ENCODE data around the gene ANKDD1B.
"Not testable (repeated sequence)": the region's sequence is repeated elsewhere in the genome, so short reads cannot be mapped to it uniquely, and the experiment has no call there.

The ANKDD1B gene

DNA sequence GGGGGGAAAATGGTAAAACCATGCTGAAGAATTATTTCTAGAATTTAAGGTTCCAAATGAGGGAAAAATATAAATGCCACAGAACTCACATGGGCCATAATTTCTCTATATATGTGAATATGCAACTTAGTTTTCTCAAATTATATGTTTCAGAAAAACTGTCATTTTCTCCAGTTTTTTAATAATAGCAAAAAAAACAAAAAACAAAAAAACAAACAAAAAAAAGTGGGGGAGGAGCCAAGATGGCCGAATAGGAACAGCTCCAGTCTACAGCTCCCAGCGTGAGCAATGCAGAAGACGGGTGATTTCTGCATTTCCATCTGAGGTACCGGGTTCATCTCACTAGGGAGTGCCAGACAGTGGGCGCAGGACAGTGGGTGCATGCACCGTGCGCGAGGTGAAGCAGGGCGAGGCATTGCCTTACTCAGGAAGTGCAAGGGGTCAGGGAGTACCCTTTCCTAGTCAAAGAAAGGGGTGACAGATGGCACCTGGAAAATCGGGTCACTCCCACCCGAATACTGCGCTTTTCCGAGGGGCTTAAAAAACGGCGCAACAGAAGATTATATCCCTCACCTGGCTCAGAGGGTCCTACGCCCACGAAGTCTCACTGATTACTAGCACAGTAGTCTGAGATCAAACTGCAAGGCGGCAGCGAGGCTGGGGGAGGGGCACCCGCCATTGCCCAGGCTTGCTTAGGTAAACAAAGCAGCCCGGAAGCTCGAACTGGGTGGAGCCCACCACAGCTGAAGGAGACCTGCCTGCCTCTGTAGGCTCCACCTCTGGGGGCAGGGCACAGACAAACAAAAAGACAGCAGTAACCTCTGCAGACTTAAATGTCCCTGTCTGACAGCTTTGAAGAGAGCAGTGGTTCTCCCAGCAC is 84.5 kb downstream of the ANKDD1B start:
- H3K27ac ChIP-seq (ENCODE audit: extremely low read depth, low read depth, low read length); H3K4me1 ChIP-seq (ENCODE audit: control insufficient read depth, insufficient read depth, low read length); POLR2A ChIA-PET; CTCF ChIA-PET; H3K9me3 ChIP-seq (ENCODE audit: control insufficient read depth, insufficient read depth, low read depth, low read length); H3K4me3 ChIP-seq (ENCODE audit: low read depth, low read length): not testable (repeated sequence)
- peaks cover 11 to 23% of the 10 kb centered on the region in 2 experiments for H3K36me3 ChIP-seq (ENCODE audit: control insufficient read depth in 2 of 2, insufficient read depth in 1 of 2, low read length in 2 of 2)
- TF ChIP-seq PRDM1 (tag by site-specific recombination; IDR thresholded peaks at IDR 0.05), result 0 out of 2 replicates have a peak, but pooled peaks have one; percentile 16
- peak; percentile 24; the same call in 1 of the 2 replicates for TF ChIP-seq EGR2 (tag by site-specific recombination; IDR thresholded peaks at IDR 0.05; ENCODE audit: low read depth)
- TF ChIP-seq ZNF629 (tag by site-specific recombination; IDR thresholded peaks at IDR 0.05), result 0 out of 2 replicates have a peak, but pooled peaks have one; percentile 10
- TF ChIP-seq YY1 (tag by site-specific recombination; IDR thresholded peaks at IDR 0.05), result peak; percentile 28; the same call in 1 of the 2 replicates
- peak; percentile 46; the same call in 1 of the 2 replicates for TF ChIP-seq OSR2 (tag by site-specific recombination; IDR thresholded peaks at IDR 0.05)
- peak; percentile 66; the same call in 1 of the 2 replicates for TF ChIP-seq ZSCAN30 (tag by site-specific recombination; IDR thresholded peaks at IDR 0.05)
- 0 out of 2 replicates have a peak, but pooled peaks have one; percentile 33 for TF ChIP-seq ZBTB17 (tag by site-specific recombination; IDR thresholded peaks at IDR 0.05)
- peak; percentile 35; the same call in 1 of the 2 replicates for TF ChIP-seq FEZF1 (tag by site-specific recombination; IDR thresholded peaks at IDR 0.05)
- TF ChIP-seq ZNF341 (tag by site-specific recombination; IDR thresholded peaks at IDR 0.05; ENCODE audit: low read depth), result peak; percentile 72
- TF ChIP-seq, protein P1, sequence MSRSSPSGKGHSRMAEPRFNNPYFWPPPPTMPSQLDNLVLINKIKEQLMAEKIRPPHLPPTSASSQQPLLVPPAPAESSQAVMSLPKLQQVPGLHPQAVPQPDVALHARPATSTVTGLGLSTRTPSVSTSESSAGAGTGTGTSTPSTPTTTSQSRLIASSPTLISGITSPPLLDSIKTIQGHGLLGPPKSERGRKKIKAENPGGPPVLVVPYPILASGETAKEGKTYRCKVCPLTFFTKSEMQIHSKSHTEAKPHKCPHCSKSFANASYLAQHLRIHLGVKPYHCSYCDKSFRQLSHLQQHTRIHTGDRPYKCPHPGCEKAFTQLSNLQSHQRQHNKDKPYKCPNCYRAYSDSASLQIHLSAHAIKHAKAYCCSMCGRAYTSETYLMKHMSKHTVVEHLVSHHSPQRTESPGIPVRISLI (tag by site-specific recombination; IDR thresholded peaks at IDR 0.05), result peak; percentile 95
- peak; percentile 56 for TF ChIP-seq KLF1 (tag by site-specific recombination; IDR thresholded peaks at IDR 0.05)
- TF ChIP-seq ZBTB48 (tag by site-specific recombination; IDR thresholded peaks at IDR 0.05), result peak; percentile 56; the same call in 1 of the 2 replicates
- peak; percentile 17; the same call in 1 of the 2 replicates for TF ChIP-seq WT1 (tag by site-specific recombination; IDR thresholded peaks at IDR 0.05)
- TF ChIP-seq, protein P2, sequence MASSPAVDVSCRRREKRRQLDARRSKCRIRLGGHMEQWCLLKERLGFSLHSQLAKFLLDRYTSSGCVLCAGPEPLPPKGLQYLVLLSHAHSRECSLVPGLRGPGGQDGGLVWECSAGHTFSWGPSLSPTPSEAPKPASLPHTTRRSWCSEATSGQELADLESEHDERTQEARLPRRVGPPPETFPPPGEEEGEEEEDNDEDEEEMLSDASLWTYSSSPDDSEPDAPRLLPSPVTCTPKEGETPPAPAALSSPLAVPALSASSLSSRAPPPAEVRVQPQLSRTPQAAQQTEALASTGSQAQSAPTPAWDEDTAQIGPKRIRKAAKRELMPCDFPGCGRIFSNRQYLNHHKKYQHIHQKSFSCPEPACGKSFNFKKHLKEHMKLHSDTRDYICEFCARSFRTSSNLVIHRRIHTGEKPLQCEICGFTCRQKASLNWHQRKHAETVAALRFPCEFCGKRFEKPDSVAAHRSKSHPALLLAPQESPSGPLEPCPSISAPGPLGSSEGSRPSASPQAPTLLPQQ (tag by site-specific recombination; IDR thresholded peaks at IDR 0.05), result peak; percentile 54; the same call in 1 of the 2 replicates
- TF ChIP-seq ZNF335 (tag by site-specific recombination; conservative IDR thresholded peaks at IDR 0.05), result peak; percentile 32; the same call in 1 of the 2 replicates
- TF ChIP-seq ZNF561 (tag by site-specific recombination; IDR thresholded peaks at IDR 0.05; ENCODE audit: borderline replicate concordance), result 0 out of 2 replicates have a peak, but pooled peaks have one; percentile 52
- 0 out of 2 replicates have a peak, but pooled peaks have one; percentile 26 for TF ChIP-seq ZNF2 (tag by site-specific recombination; IDR thresholded peaks at IDR 0.05)
- peak; percentile 22; the same call in 1 of the 2 replicates for TF ChIP-seq SP2 (tag by site-specific recombination; IDR thresholded peaks at IDR 0.05)
- peak; percentile 78 for TF ChIP-seq ZFP69B (tag by site-specific recombination; IDR thresholded peaks at IDR 0.05)

DNA sequence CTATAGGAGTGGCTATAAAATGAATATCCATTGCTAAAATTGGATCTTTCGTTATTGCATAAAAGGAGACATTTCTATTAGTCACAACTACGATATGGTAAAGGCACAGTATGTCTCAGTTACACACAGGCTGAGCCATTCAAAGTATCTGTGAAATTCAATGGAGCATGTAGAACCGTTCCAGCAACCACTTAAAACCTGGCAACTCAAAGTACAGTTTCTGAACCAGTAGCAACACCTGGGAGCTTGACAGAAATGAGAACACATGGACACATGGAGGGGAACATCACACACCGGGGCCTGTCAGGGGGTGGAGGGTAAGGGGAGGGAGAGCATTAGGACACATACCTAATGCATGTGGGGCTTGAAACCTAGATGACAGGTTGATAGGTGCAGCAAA is 90.6 kb downstream of the ANKDD1B start:
- Histone ChIP-seq H3K27ac (ENCODE audit: extremely low read depth, low read depth, low read length) (no peak overlapping the region), H3K4me1 (ENCODE audit: control insufficient read depth, insufficient read depth, low read length) (no peaks in the 10 kb centered on the region), H3K9me3 (ENCODE audit: control insufficient read depth, insufficient read depth, low read depth, low read length) (no peaks in the 10 kb centered on the region), H3K36me3 (ENCODE audit: control insufficient read depth in 2 of 2, insufficient read depth in 1 of 2, low read length in 2 of 2) (peaks cover 29 to 31% of the 10 kb centered on the region in 2 experiments), H3K4me3 (ENCODE audit: low read depth, low read length) (no peak overlapping the region)
- ChIA-PET POLR2A (no interaction called here), CTCF (no interaction called here)
- TF ChIP-seq, protein P1 (tag by site-specific recombination; IDR thresholded peaks at IDR 0.05), result no peak
- TF ChIP-seq, protein P3, sequence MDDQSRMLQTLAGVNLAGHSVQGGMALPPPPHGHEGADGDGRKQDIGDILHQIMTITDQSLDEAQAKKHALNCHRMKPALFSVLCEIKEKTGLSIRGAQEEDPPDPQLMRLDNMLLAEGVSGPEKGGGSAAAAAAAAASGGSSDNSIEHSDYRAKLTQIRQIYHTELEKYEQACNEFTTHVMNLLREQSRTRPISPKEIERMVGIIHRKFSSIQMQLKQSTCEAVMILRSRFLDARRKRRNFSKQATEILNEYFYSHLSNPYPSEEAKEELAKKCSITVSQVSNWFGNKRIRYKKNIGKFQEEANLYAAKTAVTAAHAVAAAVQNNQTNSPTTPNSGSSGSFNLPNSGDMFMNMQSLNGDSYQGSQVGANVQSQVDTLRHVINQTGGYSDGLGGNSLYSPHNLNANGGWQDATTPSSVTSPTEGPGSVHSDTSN (CRISPR knock-in tag; IDR thresholded peaks at IDR 0.05), result no peak
- TF ChIP-seq ZNF433 (tag by site-specific recombination; IDR thresholded peaks at IDR 0.05; ENCODE audit: low read depth), result no peak
- TF ChIP-seq, protein P4, sequence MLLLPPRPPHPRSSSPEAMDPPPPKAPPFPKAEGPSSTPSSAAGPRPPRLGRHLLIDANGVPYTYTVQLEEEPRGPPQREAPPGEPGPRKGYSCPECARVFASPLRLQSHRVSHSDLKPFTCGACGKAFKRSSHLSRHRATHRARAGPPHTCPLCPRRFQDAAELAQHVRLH (tag by site-specific recombination; IDR thresholded peaks at IDR 0.05), result no peak
- no peak for TF ChIP-seq KLF1 (tag by site-specific recombination; IDR thresholded peaks at IDR 0.05)
- no peak for TF ChIP-seq ZFP69B (tag by site-specific recombination; IDR thresholded peaks at IDR 0.05)
- TF ChIP-seq, protein P5, sequence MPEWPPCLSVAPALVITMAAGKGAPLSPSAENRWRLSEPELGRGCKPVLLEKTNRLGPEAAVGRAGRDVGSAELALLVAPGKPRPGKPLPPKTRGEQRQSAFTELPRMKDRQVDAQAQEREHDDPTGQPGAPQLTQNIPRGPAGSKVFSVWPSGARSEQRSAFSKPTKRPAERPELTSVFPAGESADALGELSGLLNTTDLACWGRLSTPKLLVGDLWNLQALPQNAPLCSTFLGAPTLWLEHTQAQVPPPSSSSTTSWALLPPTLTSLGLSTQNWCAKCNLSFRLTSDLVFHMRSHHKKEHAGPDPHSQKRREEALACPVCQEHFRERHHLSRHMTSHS (tag by site-specific recombination; IDR thresholded peaks at IDR 0.05), result no peak
- TF ChIP-seq ZNF239 (tag by site-specific recombination; IDR thresholded peaks at IDR 0.05), result no peak
- no peak for TF ChIP-seq ZFHX2 (tag by site-specific recombination; conservative IDR thresholded peaks at IDR 0.05)
- no peak for TF ChIP-seq ZBTB7A (tag by site-specific recombination; IDR thresholded peaks at IDR 0.05; ENCODE audit: low read depth)
- TF ChIP-seq ZNF350 (tag by site-specific recombination; IDR thresholded peaks at IDR 0.05), result no peak
- no peak for TF ChIP-seq ZNF843 (tag by site-specific recombination; IDR thresholded peaks at IDR 0.05)
- no peak for TF ChIP-seq FEZF1 (tag by site-specific recombination; IDR thresholded peaks at IDR 0.05)

Measured in HEK293 (cell line).